GM18508 (cell line): ENCODE results near the gene ATOX1.
A peak's percentile ranks its signal among the peaks of the same experiment; 100 is the strongest.
"Not testable (repeated sequence)": the region's sequence is repeated elsewhere in the genome, so short reads cannot be mapped to it uniquely, and the experiment has no call there.

ENCODE experiments used
- ATAC-seq: cut with Tn5 transposase; IDR thresholded peaks from one replicate; pipeline ENCODE4 v1.9.1; 2021; ENCODE audit warnings: moderate number of reproducible peaks; ENCODE audit not compliant: insufficient read depth, unreplicated experiment

Gene ATOX1, protein sequence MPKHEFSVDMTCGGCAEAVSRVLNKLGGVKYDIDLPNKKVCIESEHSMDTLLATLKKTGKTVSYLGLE

GRCh38 chr5:151758430-151759241 lies at the start of gene ATOX1:
ATOX1 (minus strand) TSS chr5:151758631; CDS start chr5:151758551, 80 bp downstream.
- ATAC-seq = peak; percentile 75

DNA sequence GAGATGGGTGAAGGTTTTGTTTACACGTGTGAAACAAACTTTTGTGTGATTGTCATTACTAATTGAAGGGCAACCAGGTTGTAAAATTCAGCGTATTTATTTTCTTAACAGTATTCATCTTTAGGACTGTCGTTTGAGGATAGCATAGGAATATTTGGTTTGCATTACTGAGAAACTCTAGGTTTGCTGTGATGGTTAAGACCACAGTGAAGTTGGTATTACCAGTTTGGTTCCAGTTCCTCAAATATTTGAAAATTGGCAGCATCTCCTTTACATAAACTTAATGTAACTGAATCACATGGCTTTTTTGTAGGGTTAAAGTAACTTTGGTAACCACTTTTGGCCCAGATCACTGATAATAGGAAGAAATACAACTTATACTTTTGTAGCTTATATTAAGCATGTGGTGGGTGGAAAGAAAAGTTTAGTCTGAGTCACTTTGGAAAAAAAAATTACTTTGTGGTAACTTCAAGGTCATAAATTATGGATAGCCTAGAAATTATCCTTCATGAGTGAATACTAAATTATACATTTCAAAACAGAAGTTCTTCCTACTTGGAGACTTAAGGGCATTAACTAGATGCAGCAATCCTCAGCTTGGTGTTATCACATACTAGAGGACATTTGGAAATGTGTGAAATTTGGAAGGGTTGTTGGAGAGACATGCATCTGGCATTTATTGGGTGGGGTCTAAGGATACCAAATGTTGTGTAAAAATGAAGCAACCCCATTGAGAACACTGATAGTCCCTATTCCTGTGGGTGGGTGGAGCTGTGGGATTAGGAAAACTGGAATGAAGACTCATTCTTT lies 47.2 kb upstream of the ATOX1 start:
- no peak for ATAC-seq

DNA sequence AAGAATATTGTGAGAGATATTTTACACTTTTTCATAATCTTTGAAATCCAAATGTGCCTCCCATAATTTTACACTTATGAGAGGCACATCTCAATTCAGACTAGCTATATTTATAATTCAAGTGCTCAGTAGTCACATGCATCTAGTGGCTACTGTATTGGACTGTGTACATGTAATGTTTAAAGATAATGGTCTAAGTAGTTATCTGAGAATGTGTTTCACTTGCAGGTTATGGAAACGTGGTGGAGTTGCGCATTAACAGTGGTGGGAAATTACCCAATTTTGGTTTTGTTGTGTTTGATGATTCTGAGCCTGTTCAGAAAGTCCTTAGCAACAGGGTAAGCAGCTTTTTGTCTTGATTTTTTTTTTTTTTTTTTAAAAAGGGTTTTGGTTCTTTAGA lies 42.1 kb upstream of the ATOX1 start:
- peak; percentile 48 for ATAC-seq

GRCh38 chr5:151799407-151799806 lies 41.0 kb upstream of the ATOX1 start:
- no peak for ATAC-seq

DNA sequence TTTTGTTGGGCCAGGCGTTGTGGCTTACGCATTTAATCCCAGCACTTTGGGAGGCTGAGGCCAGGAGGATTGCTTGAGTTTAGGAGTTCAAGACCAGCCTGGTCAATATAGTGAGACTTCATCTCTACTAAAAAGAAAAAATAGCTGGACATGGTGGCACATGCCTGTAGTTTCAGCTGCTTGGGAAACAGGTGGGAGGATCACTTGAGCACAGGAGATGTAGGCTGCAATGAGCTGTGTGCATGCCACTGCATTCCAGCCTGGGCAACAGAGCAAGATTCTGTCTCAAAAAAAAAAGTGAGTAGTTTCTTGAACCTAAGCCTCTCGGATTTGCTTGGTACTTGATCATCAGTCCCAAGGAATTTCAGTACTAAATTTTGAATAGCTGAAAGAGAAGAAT lies 40.2 kb upstream of the ATOX1 start:
- ATAC-seq = no peak

- no peak for ATAC-seq
Measured at GRCh38 chr5:151795426-151795825, 37.0 kb upstream of the ATOX1 start.

DNA sequence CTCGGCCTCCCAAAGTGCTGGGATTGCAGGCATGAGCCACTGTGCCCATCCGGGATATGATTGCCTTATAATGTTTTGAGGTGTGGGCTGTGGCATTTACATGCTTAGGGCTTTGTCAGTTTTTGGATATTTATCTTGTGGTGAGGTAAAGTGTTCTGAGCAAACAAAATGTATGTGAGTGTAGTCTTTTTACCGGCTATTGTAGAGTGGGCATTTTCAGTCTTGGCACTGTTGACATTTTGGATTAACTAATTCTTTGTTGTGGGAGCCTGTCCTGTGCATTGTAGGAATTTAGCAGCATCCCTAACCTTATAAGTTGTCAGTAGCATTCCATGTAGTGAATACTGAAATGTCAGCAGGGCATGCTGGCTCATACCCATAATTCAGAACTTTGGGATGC lies 34.9 kb upstream of the ATOX1 start:
- no peak for ATAC-seq

GRCh38 chr5:151787817-151788216 lies 29.4 kb upstream of the ATOX1 start:
- ATAC-seq = no peak

- ATAC-seq = no peak
Measured at GRCh38 chr5:151786468-151786867, 28.0 kb upstream of the ATOX1 start.

DNA sequence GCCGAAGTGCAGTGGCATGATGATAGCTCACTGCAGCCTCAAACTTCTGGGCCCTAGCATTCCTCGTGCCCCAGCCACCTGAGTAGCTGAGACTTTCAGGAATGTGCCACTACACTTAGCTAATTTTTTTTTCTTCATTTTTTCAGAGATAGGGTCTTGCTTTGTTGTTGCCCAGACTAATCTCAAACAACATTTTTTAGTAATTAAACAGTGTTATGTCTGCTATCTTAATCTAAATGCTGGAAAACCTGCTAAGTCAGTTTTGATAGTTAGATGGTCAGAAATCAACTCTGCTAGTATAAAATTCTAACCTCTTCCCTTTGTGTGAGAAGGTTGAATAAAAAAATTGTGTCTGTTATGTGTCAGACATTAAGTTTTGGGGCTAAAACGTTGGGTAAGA lies 25.7 kb upstream of the ATOX1 start:
- no peak for ATAC-seq

GRCh38 chr5:151783664-151784063 lies 25.2 kb upstream of the ATOX1 start:
- not testable (repeated sequence) for ATAC-seq

GRCh38 chr5:151781201-151781600 lies 22.8 kb upstream of the ATOX1 start:
- no peak for ATAC-seq

- no peak for ATAC-seq
Measured at GRCh38 chr5:151780348-151780747, 21.9 kb upstream of the ATOX1 start.

DNA sequence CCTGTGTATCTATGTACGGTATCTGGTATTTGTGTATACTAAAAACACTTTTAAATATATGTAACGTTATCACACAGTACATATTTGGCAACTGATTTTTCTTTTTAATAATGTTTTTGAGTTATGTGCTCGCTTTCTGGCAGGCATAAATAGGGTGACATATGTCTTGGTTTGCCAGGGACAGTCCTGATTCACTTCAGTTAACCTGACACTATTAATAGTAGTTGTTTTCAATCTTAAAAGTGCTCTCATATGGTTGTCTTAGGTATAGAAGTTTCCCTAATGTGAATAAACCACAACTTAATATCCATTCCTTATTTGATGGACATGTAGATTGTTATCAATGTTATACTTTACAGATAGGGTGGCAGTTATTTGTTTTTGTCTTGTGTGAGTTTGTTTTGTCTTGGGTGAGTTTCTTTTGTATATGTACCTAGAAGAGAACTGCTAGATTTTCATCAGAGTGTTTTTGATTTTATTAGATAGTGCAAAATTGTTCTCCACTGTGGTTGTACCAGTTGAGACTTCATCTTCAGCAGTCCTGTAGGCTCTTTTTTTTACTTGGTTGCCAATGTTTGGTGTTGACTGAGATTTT lies 21.2 kb upstream of the ATOX1 start:
- no peak for ATAC-seq

GRCh38 chr5:151775025-151775606 lies 16.7 kb upstream of the ATOX1 start:
- no peak for ATAC-seq

DNA sequence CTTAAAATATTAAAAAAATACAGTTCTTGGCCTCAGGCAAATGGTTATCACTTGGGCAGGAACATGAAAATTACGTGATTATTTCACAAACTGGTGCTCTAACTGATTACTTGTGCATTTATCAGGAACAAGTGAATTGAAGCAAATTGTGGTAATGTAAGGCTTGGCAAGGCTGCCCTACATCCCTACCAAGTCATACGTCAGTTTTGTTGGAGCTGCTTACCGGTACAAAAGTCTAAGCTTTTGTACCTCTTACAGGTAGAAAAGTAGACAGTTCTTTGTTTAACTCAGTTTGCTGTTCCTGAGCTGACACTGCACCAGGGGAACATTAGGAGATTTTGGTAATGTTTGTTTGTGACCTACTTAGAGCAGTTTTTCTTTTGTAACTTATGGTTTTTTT lies 15.5 kb upstream of the ATOX1 start:
- ATAC-seq = no peak

GRCh38 chr5:151772846-151773561 lies 14.6 kb upstream of the ATOX1 start:
- no peak for ATAC-seq

- ATAC-seq = no peak
Measured at GRCh38 chr5:151772029-151772845, 13.8 kb upstream of the ATOX1 start.
